ENCODE measurements around the gene SPTBN1. TPM values are rescaled to one million over a fixed set of nuclear protein-coding genes. Genes with fewer than 3 reads are reported as not detected.
"Not testable (repeated sequence)": the region's sequence is repeated elsewhere in the genome, so short reads cannot be mapped to it uniquely, and the experiment has no call there.

The SPTBN1 gene
- total and polyA plus RNA-seq, 2 experiments from 2014 or later = 58.1 to 204 TPM

GRCh38 chr2:54516842-54517241, 60.7 kb downstream of the SPTBN1 start:
- H3K79me2 ChIP-seq (replicated peaks; ENCODE audit: insufficient read depth) = peaks cover 16% of the 10 kb centered on the region; the same call in 1 of the 2 replicates
- H3K4me1 Mint-ChIP-seq = peaks cover 42% of the 10 kb centered on the region
- H3K9me2 ChIP-seq (ENCODE audit: insufficient read depth) = no peaks in the 10 kb centered on the region

GRCh38 chr2:54518016-54518415, 61.9 kb downstream of the SPTBN1 start:
- Histone ChIP-seq H3K79me2 (replicated peaks; ENCODE audit: insufficient read depth) (peaks cover 18% of the 10 kb centered on the region; the same call in 1 of the 2 replicates), H3K4me1 (ENCODE audit: insufficient read depth) (peaks cover 26% of the 10 kb centered on the region)
- not testable (repeated sequence) for DNase-seq (ENCODE audit: low spot score); ATAC-seq; H3K27me3 Mint-ChIP-seq (ENCODE audit: insufficient read depth, low read depth, poor library complexity); H3K27ac ChIP-seq (ENCODE audit: low read depth); H3K4me3 Mint-ChIP-seq; H3K36me3 ChIP-seq (ENCODE audit: insufficient read depth); H3K9me2 ChIP-seq (ENCODE audit: insufficient read depth); H3K4me2 ChIP-seq; H3K9me3 Mint-ChIP-seq; H3K4me3 ChIP-seq; H3F3A ChIP-seq (replicated peaks; ENCODE audit: low read depth); H2AFZ ChIP-seq; H3K36me3 Mint-ChIP-seq (ENCODE audit: low read depth); H3K27ac Mint-ChIP-seq; H3K27me3 ChIP-seq (ENCODE audit: insufficient read depth); H4K20me1 ChIP-seq (replicated peaks; ENCODE audit: insufficient read depth)
- H3K4me1 Mint-ChIP-seq = peaks cover 40% of the 10 kb centered on the region

More at GRCh38 chr2:54516842-54517241, 60.7 kb downstream of the SPTBN1 start:
- H3F3A ChIP-seq (replicated peaks; ENCODE audit: low read depth) = no peaks in the 10 kb centered on the region
- H3K36me3 ChIP-seq (ENCODE audit: insufficient read depth) = no peaks in the 10 kb centered on the region
- no peaks in the 10 kb centered on the region for H4K20me1 ChIP-seq (replicated peaks; ENCODE audit: insufficient read depth)
- H3K4me1 ChIP-seq (ENCODE audit: insufficient read depth) = peaks cover 26% of the 10 kb centered on the region
- H2AFZ ChIP-seq = no peak overlapping the region
- Mint-ChIP-seq H3K36me3 (ENCODE audit: low read depth) (no peaks in the 10 kb centered on the region), H3K27ac (peak overlapping the region; percentile 78), H3K9me3 (no peaks in the 10 kb centered on the region), H3K4me3 (peak overlapping the region; percentile 43; the same call in 2 of the 3 replicates), H3K27me3 (ENCODE audit: insufficient read depth, low read depth, poor library complexity) (peaks cover 2% of the 10 kb centered on the region)
- H3K27me3 ChIP-seq (ENCODE audit: insufficient read depth) = no peaks in the 10 kb centered on the region
- ATAC-seq = peak; percentile 78
- peak overlapping the region; percentile 42 for H3K4me2 ChIP-seq
- TF ChIP-seq ZNF462 (CRISPR knock-in tag; IDR thresholded peaks at IDR 0.05) (peak; percentile 41; the same call in 1 of the 2 replicates), JUNB (IDR thresholded peaks at IDR 0.05; ENCODE audit: unreplicated experiment) (no peak), NANOG (IDR thresholded peaks at IDR 0.05; ENCODE audit: borderline replicate concordance) (0 out of 2 replicates have a peak, but pooled peaks have one; percentile 17)
- no peak overlapping the region for H3K4me3 ChIP-seq
- peak overlapping the region; percentile 26; the same call in 1 of the 2 replicates for H3K27ac ChIP-seq (ENCODE audit: low read depth)
- peak; percentile 59 for DNase-seq (ENCODE audit: low spot score)

Data from GM23338 (cell line).